ENCODE data around the gene MED27.

MED27 gene

DNA sequence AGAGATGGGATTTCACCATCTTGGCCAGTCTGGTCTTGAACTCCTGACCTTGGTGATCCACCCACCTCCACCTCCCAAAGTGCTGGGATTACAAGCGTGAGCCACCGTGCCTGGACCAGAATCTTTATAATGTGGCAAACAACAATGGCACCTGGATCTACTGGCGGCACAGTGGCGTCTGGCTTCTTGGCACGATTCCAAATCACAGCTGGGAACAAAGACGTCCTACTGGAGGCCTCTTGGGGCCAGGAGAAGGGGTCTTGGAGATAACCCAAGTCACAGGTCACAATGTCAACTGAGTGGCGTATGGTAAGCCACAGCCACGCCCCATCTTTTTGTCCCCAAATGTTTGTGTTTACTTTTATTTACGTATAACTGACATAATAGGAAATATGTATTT, 262.0 kb downstream of the MED27 start:
- no peak for ATAC-seq (ENCODE audit: low read depth)
- H3K27me3 ChIP-seq (ENCODE audit: insufficient read depth, poor library complexity, severe bottlenecking) = peaks cover 19% of the 10 kb centered on the region
- DNase-seq (ENCODE audit: low spot score) = no peak

DNA sequence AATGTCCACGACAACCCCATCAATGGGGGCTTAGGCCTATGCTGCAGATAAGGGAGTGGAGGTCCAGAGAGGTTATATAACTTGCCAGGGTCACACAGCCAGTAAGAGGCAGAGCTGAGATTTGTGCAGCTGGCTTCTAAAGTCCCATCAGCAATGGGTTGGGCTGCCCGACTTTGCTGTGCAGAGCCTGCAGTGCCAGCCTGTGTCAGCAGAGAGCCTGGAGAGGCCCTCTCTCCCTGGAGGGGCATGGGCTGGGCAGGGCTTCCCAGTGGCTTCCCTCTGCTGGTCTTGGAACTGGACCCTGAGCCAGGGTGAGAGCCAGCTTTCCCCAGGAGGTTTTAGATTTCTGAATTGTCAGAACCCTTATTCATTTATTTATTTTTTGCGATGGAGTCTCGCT, 262.6 kb downstream of the MED27 start:
- H3K4me3 ChIP-seq (ENCODE audit: severe bottlenecking) = no peak overlapping the region
- H3K27me3 ChIP-seq (ENCODE audit: insufficient read depth, poor library complexity, severe bottlenecking) = peaks cover 19% of the 10 kb centered on the region
- no peaks in the 10 kb centered on the region for H3K4me1 ChIP-seq (ENCODE audit: insufficient read depth, poor library complexity, severe bottlenecking)
- no peak overlapping the region for H3K27ac ChIP-seq (ENCODE audit: poor library complexity, severe bottlenecking)
- DNase-seq (ENCODE audit: low spot score) (no peak), ATAC-seq (ENCODE audit: low read depth) (no peak)
- TF ChIP-seq CTCF (IDR thresholded peaks at IDR 0.05; ENCODE audit: poor library complexity, severe bottlenecking) = no peak
- no peaks in the 10 kb centered on the region for H3K36me3 ChIP-seq (ENCODE audit: low read depth)
- no peaks in the 10 kb centered on the region for H3K9me3 ChIP-seq (ENCODE audit: severe bottlenecking)

More for the DNA sequence above, 262.0 kb downstream of the MED27 start:
- Histone ChIP-seq H3K4me3 (ENCODE audit: severe bottlenecking) (no peak overlapping the region), H3K9me3 (ENCODE audit: severe bottlenecking) (no peaks in the 10 kb centered on the region), H3K27ac (ENCODE audit: poor library complexity, severe bottlenecking) (no peak overlapping the region), H3K4me1 (ENCODE audit: insufficient read depth, poor library complexity, severe bottlenecking) (no peaks in the 10 kb centered on the region), H3K36me3 (ENCODE audit: low read depth) (no peaks in the 10 kb centered on the region)
- TF ChIP-seq CTCF (IDR thresholded peaks at IDR 0.05; ENCODE audit: poor library complexity, severe bottlenecking) = no peak

GRCh38 chr9:131815970-131816873, 263.4 kb downstream of the MED27 start:
- Histone ChIP-seq H3K4me3 (ENCODE audit: severe bottlenecking) (no peak overlapping the region), H3K36me3 (ENCODE audit: low read depth) (no peaks in the 10 kb centered on the region), H3K9me3 (ENCODE audit: severe bottlenecking) (no peaks in the 10 kb centered on the region), H3K4me1 (ENCODE audit: insufficient read depth, poor library complexity, severe bottlenecking) (no peaks in the 10 kb centered on the region), H3K27ac (ENCODE audit: poor library complexity, severe bottlenecking) (no peak overlapping the region), H3K27me3 (ENCODE audit: insufficient read depth, poor library complexity, severe bottlenecking) (peaks cover 18% of the 10 kb centered on the region)
- peak; percentile 4 for TF ChIP-seq CTCF (IDR thresholded peaks at IDR 0.05; ENCODE audit: poor library complexity, severe bottlenecking)
- DNase-seq (ENCODE audit: low spot score) (no peak), ATAC-seq (ENCODE audit: low read depth) (peak; percentile 41; the same call in 1 of the 3 replicates)

- H3K36me3 ChIP-seq (ENCODE audit: low read depth) = no peaks in the 10 kb centered on the region
- ATAC-seq (ENCODE audit: low read depth) = no peak
- H3K4me1 ChIP-seq (ENCODE audit: insufficient read depth, poor library complexity, severe bottlenecking) = no peaks in the 10 kb centered on the region
- peaks cover 13% of the 10 kb centered on the region for H3K27me3 ChIP-seq (ENCODE audit: insufficient read depth, poor library complexity, severe bottlenecking)
- TF ChIP-seq CTCF (IDR thresholded peaks at IDR 0.05; ENCODE audit: poor library complexity, severe bottlenecking) = no peak
- H3K27ac ChIP-seq (ENCODE audit: poor library complexity, severe bottlenecking) = no peak overlapping the region
- no peak overlapping the region for H3K4me3 ChIP-seq (ENCODE audit: severe bottlenecking)
- no peaks in the 10 kb centered on the region for H3K9me3 ChIP-seq (ENCODE audit: severe bottlenecking)
- no peak for DNase-seq (ENCODE audit: low spot score)
Observed at GRCh38 chr9:131814707-131815106, 265.0 kb downstream of the MED27 start.

GRCh38 chr9:131813116-131813515, 266.6 kb downstream of the MED27 start:
- TF ChIP-seq CTCF (IDR thresholded peaks at IDR 0.05; ENCODE audit: poor library complexity, severe bottlenecking) = no peak
- DNase-seq (ENCODE audit: low spot score) = no peak
- H3K4me3 ChIP-seq (ENCODE audit: severe bottlenecking) = no peak overlapping the region

More at GRCh38 chr9:131813116-131813515, 266.6 kb downstream of the MED27 start:
- Histone ChIP-seq H3K27ac (ENCODE audit: poor library complexity, severe bottlenecking) (no peak overlapping the region), H3K4me1 (ENCODE audit: insufficient read depth, poor library complexity, severe bottlenecking) (no peaks in the 10 kb centered on the region), H3K9me3 (ENCODE audit: severe bottlenecking) (no peaks in the 10 kb centered on the region), H3K36me3 (ENCODE audit: low read depth) (no peaks in the 10 kb centered on the region), H3K27me3 (ENCODE audit: insufficient read depth, poor library complexity, severe bottlenecking) (peaks cover 15% of the 10 kb centered on the region)
- ATAC-seq (ENCODE audit: low read depth) = 0 out of 3 replicates have a peak, but pooled peaks have one; percentile 17

Measured in RWPE2 (cell line).